ENCODE measurements around the gene ABLIM2. TPM values are rescaled to one million over a fixed set of nuclear protein-coding genes. Genes with fewer than 3 reads are reported as not detected.

Gene ABLIM2
- total and polyA plus RNA-seq, 2 of the 8 experiments (the other 6 are each of a cell fraction or from before 2014, with no cell fraction given), result 2.8 to 3.0 TPM

DNA sequence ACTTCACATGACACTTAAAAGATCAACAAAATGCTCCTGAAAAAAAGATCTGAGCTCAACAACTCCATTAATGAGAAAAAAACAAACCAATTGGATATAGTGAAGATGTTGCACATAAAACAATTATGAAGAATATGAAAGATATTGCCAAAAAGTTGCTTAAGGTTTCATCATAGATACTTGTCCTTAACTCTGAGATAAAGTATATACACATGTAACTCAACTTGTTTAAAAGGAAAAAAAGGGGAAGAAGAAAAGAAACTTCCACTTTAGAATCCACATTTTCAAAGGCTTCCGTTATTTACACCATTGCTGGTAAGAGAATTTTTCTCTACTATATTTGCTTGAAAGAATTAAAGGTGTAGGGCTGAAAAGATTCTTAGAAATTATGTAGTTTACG is 221.6 kb downstream of the ABLIM2 start:
- H2BK15ac ChIP-seq (ENCODE audit: low read length), result no peak overlapping the region
- no peak overlapping the region for H3K23ac ChIP-seq (ENCODE audit: insufficient read length)
- no peaks in the 10 kb centered on the region for H3K9me3 ChIP-seq (ENCODE audit: insufficient read depth in 2 of 2, low read depth in 1 of 2, low read length in 1 of 2)
- H3K27me3 ChIP-seq (replicated peaks in 1 of 4; ENCODE audit: control insufficient read depth in 3 of 4, extremely low read depth in 1 of 4, insufficient read depth in 3 of 4, low read length in 3 of 4), result no peaks in the 10 kb centered on the region
- H4K8ac ChIP-seq (ENCODE audit: extremely low read depth, insufficient read depth, low read length), result no peak overlapping the region
- H2AFZ ChIP-seq (ENCODE audit: low read length), result no peak overlapping the region
- no peak overlapping the region for H3K4ac ChIP-seq (replicated peaks; ENCODE audit: insufficient read length, low read depth, low read length)
- no peak overlapping the region for H3K14ac ChIP-seq (ENCODE audit: insufficient read length)
- CTCF ChIA-PET (ENCODE audit: partially characterized antibody), result interaction anchor here (0.6 to 2.8 kb wide), 12 partner anchors 16 to 404 kb away, joined by 3 to 10 read pairs (median 4); no protein-coding TSS in a partner anchor
- H4K91ac ChIP-seq (replicated peaks; ENCODE audit: insufficient read length, low read length), result no peak overlapping the region
- peaks cover 0 to 3% of the 10 kb centered on the region in 2 experiments for H4K20me1 ChIP-seq (replicated peaks in 1 of 2; ENCODE audit: control insufficient read depth in 1 of 2, insufficient read depth in 2 of 2, low read length in 2 of 2)
- 93% methylated on average over 2 of the region's 2 CpGs; no CpG with 5 or more reads in 1 of the 2 experiments for WGBS, 2 experiments (ENCODE audit: extremely low coverage in 1 of 2, insufficient coverage in 1 of 2, insufficient read length in 1 of 2, insufficient replicate concordance in 2 of 2, low coverage in 1 of 2, low lambda C conversion rate in 2 of 2, missing lambda C conversion rate in 1 of 2)
- no peak overlapping the region for H2AK5ac ChIP-seq (ENCODE audit: low read depth, low read length)
- H3K36me3 ChIP-seq (ENCODE audit: control insufficient read depth in 2 of 4, insufficient read depth in 4 of 4, low read length in 3 of 4), result no peaks in the 10 kb centered on the region
- peaks cover 8 to 21% (median 11%) of the 10 kb centered on the region in 4 experiments; a peak in 6 of 7 replicates for H3K4me1 ChIP-seq (replicated peaks in 1 of 4; ENCODE audit: control insufficient read depth in 3 of 4, insufficient read depth in 4 of 4, low read length in 3 of 4)
- H2BK120ac ChIP-seq (replicated peaks; ENCODE audit: low read depth, low read length), result no peak overlapping the region
- H2BK20ac ChIP-seq (ENCODE audit: low read length), result no peak overlapping the region
- POLR2A ChIA-PET (ENCODE audit: partially characterized antibody), result interaction anchor here (0.7 to 1.2 kb wide), 2 partner anchors 26 to 273 kb away, joined by 3 read pairs; no protein-coding TSS in a partner anchor
- H2BK12ac ChIP-seq (ENCODE audit: low read depth, low read length), result no peak overlapping the region
- H3K79me2 ChIP-seq (ENCODE audit: control insufficient read depth in 1 of 2, insufficient read depth in 2 of 2, low read length in 2 of 2), result peaks cover 0 to 45% of the 10 kb centered on the region in 2 experiments; a peak in 2 of 4 replicates
- H2BK5ac ChIP-seq (ENCODE audit: low read depth, low read length), result no peak overlapping the region
- H3K27ac ChIP-seq (ENCODE audit: low read depth, low read length), result no peak overlapping the region
- no peak overlapping the region for H3K18ac ChIP-seq (ENCODE audit: extremely low read depth, low read length)
- FAIRE-seq (no peak), DNase-seq (ENCODE audit: low read depth in 1 of 2, low spot score in 2 of 2) (no peak)
- H3K79me1 ChIP-seq (ENCODE audit: low read depth, low read length), result peaks cover 9% of the 10 kb centered on the region
- peaks cover 8% of the 10 kb centered on the region; the same call in 1 of the 2 replicates for H3K23me2 ChIP-seq (ENCODE audit: low read depth, low read length)
- no peak overlapping the region for H4K5ac ChIP-seq (ENCODE audit: insufficient read length, low read depth, low read length)
- H3K4me3 ChIP-seq (ENCODE audit: extremely low read depth in 1 of 4, insufficient read depth in 2 of 4, low read depth in 3 of 4, low read length in 4 of 4), result no peak overlapping the region
- TF ChIP-seq GTF2F1 (IDR thresholded peaks at IDR 0.05; ENCODE audit: borderline replicate concordance, low read depth, low read length) (no peak), EZH2 (IDR thresholded peaks at IDR 0.05; ENCODE audit: low read depth, low read length, severe bottlenecking) (no peak)
- no peak overlapping the region for H3K56ac ChIP-seq (replicated peaks; ENCODE audit: insufficient read length, low read depth, low read length)
- no peak overlapping the region for H3K4me2 ChIP-seq (ENCODE audit: insufficient read depth in 1 of 2, low read depth in 2 of 2, low read length in 2 of 2)
- H3K9ac ChIP-seq (replicated peaks in 1 of 4; ENCODE audit: extremely low read depth in 1 of 4, low read depth in 3 of 4, low read length in 3 of 4), result no peak overlapping the region

All from H1 (cell line).